OCI-LY1 (cell line): ENCODE measurements around the gene IFT57.

Source experiments
- EZH2 ChIP-seq: fragments of 200-600 bp; sonication (generic), shearing (Covaris generic); IDR thresholded peaks from 2 replicates; pipeline ENCODE4 v1.8.0; 2017; ENCODE audit warnings: borderline replicate concordance, mixed run types, mild to moderate bottlenecking, antibody characterized with exemption, low read length, moderate library complexity, mixed read lengths
- TF ChIP-seq, protein P1 (sequence below): fragments of 200-600 bp; sonication (generic), shearing (Covaris generic); IDR thresholded peaks from 2 replicates; pipeline ENCODE4 v1.5.1; 2017; ENCODE audit warnings: mild to moderate bottlenecking, antibody characterized with exemption, low read length, moderate library complexity, mixed read lengths

DNA sequence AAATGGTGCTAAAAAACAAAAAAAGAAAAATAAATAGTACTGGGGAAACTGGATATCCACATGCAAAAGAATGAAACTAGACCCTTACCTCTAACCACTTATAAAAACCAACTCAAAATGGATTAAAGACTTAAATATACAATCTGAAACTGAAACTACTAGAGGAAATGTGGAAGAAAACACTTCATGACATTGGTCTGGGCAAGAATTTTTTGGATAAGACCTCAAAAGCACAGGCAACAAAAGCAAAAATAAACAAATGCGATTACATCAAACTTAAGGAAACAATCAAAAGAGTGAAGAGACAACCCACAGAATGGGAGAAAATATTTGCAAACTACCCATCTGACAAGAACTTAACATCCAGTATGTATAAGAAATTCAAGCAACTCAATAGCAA lies 6.4 kb downstream of the IFT57 start:
- TF ChIP-seq, protein P1, sequence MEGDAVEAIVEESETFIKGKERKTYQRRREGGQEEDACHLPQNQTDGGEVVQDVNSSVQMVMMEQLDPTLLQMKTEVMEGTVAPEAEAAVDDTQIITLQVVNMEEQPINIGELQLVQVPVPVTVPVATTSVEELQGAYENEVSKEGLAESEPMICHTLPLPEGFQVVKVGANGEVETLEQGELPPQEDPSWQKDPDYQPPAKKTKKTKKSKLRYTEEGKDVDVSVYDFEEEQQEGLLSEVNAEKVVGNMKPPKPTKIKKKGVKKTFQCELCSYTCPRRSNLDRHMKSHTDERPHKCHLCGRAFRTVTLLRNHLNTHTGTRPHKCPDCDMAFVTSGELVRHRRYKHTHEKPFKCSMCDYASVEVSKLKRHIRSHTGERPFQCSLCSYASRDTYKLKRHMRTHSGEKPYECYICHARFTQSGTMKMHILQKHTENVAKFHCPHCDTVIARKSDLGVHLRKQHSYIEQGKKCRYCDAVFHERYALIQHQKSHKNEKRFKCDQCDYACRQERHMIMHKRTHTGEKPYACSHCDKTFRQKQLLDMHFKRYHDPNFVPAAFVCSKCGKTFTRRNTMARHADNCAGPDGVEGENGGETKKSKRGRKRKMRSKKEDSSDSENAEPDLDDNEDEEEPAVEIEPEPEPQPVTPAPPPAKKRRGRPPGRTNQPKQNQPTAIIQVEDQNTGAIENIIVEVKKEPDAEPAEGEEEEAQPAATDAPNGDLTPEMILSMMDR, result no peak
- no peak for TF ChIP-seq EZH2
